Parathyroid adenoma (tissue), 2 donors: ENCODE data around the gene PRKG1.

Experiments
- H2AFZ ChIP-seq: fragments of 300-600 bp; sonication (generic); one replicate; pipeline ENCODE4 v1.7.0; 2017; ENCODE audit warnings: antibody characterized with exemption, mild to moderate bottlenecking
- H3K27ac ChIP-seq: fragments of 300-600 bp; sonication (generic); one replicate; pipeline ENCODE4 v1.7.0; 2017
- H3K27me3 ChIP-seq: fragments of 300-600 bp; sonication (generic); one replicate; pipeline ENCODE4 v1.7.0; 2017; ENCODE audit warnings: low read length; ENCODE audit not compliant: control insufficient read depth, insufficient read depth
- H3K36me3 ChIP-seq: fragments of 300-600 bp; sonication (generic); one replicate; pipeline ENCODE4 v1.7.0; 2017; ENCODE audit warnings: low read length; ENCODE audit not compliant: control insufficient read depth, insufficient read depth
- H3K4me1 ChIP-seq: fragments of 300-600 bp; sonication (generic); one replicate; pipeline ENCODE4 v1.7.0; 2017; ENCODE audit warnings: control low read depth
- H3K4me2 ChIP-seq: fragments of 300-600 bp; sonication (generic); one replicate; pipeline ENCODE4 v1.7.0; 2017; ENCODE audit warnings: low read length
- H3K4me3 ChIP-seq: fragments of 300-600 bp; sonication (generic); one replicate; pipeline ENCODE4 v1.7.0; 2017; ENCODE audit warnings: low read depth, low read length
- H3K79me2 ChIP-seq: fragments of 300-600 bp; sonication (generic); one replicate; pipeline ENCODE4 v1.7.0; 2017; ENCODE audit warnings: control low read depth
- H3K9ac ChIP-seq: fragments of 300-600 bp; sonication (generic); one replicate; pipeline ENCODE4 v1.7.0; 2017; ENCODE audit warnings: mild to moderate bottlenecking
- H3K9me3 ChIP-seq: fragments of 300-600 bp; sonication (generic); one replicate; pipeline ENCODE4 v1.7.0; 2017; ENCODE audit warnings: low read length; ENCODE audit not compliant: control insufficient read depth
- TF ChIP-seq, protein P1 (sequence below): fragments of 300-600 bp; sonication (generic); IDR thresholded peaks from one replicate; pipeline ENCODE4 v1.7.0; 2017; ENCODE audit warnings: antibody characterized with exemption, mild to moderate bottlenecking
- donor health status: primary hyperparathyroidism.

The PRKG1 gene

DNA sequence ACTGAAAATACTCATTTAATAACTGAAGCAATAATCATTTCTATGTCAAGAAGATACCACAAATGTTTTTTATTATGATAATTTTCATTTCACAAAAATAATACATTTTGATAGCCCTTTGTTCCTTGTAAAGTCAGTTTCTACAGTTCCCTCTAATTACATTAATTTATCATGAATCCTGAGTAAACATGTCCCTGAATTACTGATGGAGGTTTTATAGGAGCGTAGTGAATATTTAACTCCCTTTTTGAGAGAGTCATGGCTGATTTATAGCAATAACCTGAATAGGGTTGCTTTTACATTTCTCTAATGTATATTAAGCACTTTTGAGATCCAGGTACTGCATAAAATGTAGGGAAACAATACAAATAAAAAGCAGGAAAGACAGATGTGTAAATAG lies 1023.8 kb downstream of the PRKG1 start:
- Histone ChIP-seq H3K9me3 (no peaks in the 10 kb centered on the region), H3K4me2 (no peak overlapping the region), H3K27ac (no peak overlapping the region), H3K27me3 (no peaks in the 10 kb centered on the region), H3K36me3 (no peaks in the 10 kb centered on the region), H3K4me1 (no peaks in the 10 kb centered on the region), H3K79me2 (no peaks in the 10 kb centered on the region), H2AFZ (no peak overlapping the region), H3K9ac (no peak overlapping the region), H3K4me3 (no peak overlapping the region)
- TF ChIP-seq, protein P1, sequence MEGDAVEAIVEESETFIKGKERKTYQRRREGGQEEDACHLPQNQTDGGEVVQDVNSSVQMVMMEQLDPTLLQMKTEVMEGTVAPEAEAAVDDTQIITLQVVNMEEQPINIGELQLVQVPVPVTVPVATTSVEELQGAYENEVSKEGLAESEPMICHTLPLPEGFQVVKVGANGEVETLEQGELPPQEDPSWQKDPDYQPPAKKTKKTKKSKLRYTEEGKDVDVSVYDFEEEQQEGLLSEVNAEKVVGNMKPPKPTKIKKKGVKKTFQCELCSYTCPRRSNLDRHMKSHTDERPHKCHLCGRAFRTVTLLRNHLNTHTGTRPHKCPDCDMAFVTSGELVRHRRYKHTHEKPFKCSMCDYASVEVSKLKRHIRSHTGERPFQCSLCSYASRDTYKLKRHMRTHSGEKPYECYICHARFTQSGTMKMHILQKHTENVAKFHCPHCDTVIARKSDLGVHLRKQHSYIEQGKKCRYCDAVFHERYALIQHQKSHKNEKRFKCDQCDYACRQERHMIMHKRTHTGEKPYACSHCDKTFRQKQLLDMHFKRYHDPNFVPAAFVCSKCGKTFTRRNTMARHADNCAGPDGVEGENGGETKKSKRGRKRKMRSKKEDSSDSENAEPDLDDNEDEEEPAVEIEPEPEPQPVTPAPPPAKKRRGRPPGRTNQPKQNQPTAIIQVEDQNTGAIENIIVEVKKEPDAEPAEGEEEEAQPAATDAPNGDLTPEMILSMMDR, result no peak

DNA sequence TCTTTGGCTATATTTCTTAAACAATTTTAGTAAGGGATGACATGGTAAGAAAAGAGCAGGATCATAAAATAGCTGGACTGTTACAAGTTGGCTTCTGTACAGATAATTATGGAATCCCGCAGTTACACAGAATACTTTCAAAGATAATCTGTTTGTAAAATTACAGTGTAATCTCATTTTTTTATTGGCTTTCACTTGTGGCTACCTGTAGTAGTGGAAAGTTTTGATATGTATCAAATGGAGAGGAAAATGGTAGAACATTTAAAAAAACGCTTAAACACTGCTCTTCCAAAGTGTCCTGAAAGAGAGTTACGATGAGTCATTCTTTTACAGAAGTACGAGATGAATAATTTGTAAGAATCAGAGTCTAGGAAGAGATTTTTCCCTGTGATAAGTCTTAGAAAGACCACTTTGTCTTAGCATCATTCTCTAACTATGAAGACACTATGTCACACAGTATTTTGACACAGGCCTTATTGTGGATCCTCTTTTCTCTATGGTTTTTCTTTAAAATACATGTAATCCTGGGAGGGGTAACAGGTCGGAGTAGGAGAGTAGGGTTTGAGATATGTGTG lies 1024.8 kb downstream of the PRKG1 start:
- no peaks in the 10 kb centered on the region for H3K4me1 ChIP-seq
- H3K4me2 ChIP-seq, result no peak overlapping the region
- no peaks in the 10 kb centered on the region for H3K27me3 ChIP-seq
- no peak overlapping the region for H3K27ac ChIP-seq
- H3K79me2 ChIP-seq, result no peaks in the 10 kb centered on the region
- no peaks in the 10 kb centered on the region for H3K36me3 ChIP-seq
- no peaks in the 10 kb centered on the region for H3K9me3 ChIP-seq
- no peak overlapping the region for H2AFZ ChIP-seq
- H3K9ac ChIP-seq, result no peak overlapping the region
- TF ChIP-seq, protein P1, result no peak
- no peak overlapping the region for H3K4me3 ChIP-seq

DNA sequence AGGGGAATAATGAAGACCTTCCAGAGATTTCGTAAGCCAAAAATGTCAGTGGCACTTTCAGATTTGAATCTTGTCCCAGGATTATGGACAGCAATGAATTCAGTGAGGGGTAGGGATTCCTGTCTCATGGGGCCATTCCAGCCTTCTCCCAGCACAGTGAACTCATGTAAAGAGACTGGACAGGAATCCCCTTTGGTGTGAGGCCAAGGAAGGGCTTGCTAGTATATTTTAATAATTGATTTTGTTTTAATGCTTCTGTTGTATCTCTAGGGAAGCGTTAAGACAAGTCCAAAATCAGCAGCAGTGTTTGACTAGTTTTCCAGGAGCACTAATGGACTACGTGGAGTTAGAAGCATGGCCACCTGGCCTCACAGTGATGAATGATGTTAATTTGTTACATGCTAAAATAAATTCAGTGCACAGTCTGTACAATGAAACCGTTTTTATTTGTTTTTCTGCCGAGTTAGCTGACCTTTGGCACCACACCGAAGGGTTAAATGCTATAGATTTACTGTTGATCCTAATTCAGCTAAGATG lies 1025.8 kb downstream of the PRKG1 start:
- Histone ChIP-seq H3K36me3 (no peaks in the 10 kb centered on the region), H3K9ac (no peak overlapping the region), H3K9me3 (no peaks in the 10 kb centered on the region), H3K79me2 (no peaks in the 10 kb centered on the region), H3K4me2 (no peak overlapping the region), H2AFZ (no peak overlapping the region), H3K4me3 (no peak overlapping the region), H3K27ac (no peak overlapping the region), H3K27me3 (no peaks in the 10 kb centered on the region), H3K4me1 (no peaks in the 10 kb centered on the region)
- TF ChIP-seq, protein P1, result no peak

DNA sequence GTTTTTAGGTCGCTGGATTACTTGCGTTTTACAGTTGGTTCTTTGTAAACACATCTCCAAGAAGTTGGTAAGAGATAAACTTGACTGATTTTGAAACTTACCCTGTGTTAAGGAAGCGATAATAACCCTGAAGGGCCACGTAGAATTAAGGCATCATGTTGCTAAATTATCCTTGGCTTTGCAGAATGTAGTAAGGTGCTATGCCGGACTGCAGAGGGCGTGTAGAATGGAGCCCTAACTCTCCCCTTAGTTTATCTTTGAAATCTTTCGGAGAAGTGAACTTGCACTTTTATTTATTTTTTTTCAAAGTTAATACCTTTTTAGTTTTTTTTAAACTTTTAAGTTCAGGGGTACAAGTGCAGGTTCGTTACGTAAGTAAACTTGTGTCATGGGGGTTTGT lies 1031.0 kb downstream of the PRKG1 start:
- Histone ChIP-seq H3K9ac (no peak overlapping the region), H3K36me3 (no peaks in the 10 kb centered on the region), H3K27ac (no peak overlapping the region), H3K79me2 (no peaks in the 10 kb centered on the region), H2AFZ (no peak overlapping the region), H3K4me1 (no peaks in the 10 kb centered on the region), H3K9me3 (no peaks in the 10 kb centered on the region), H3K4me2 (no peak overlapping the region), H3K27me3 (no peaks in the 10 kb centered on the region), H3K4me3 (no peak overlapping the region)
- TF ChIP-seq, protein P1, result no peak

DNA sequence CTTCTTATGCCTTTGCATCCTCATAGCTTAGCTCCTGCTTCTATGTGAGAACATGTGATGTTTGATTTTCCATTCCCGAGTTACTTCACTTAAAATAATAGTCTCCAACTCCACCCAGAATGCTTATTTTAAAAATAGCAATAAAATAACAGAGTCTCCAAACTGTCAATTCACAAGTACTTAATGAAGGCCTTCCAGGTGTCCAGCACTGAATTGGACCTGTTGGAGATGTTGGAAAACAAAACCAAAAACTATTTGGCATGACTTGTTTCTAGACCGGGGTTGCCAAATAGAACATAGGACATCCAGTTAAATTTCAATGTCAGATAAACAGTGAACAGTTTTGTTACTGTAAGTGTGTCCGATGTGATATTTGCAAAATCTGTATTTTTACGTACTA lies 1031.7 kb downstream of the PRKG1 start:
- Histone ChIP-seq H3K4me2 (no peak overlapping the region), H3K4me3 (no peak overlapping the region), H3K36me3 (no peaks in the 10 kb centered on the region), H3K9ac (no peak overlapping the region), H3K9me3 (no peaks in the 10 kb centered on the region), H2AFZ (no peak overlapping the region), H3K27ac (no peak overlapping the region), H3K79me2 (no peaks in the 10 kb centered on the region), H3K27me3 (no peaks in the 10 kb centered on the region), H3K4me1 (no peaks in the 10 kb centered on the region)
- TF ChIP-seq, protein P1, result no peak
